Ectodermal cell (in vitro differentiated cells): ENCODE measurements around the gene IFI44L.

ENCODE experiments used
- H3K27ac ChIP-seq: 2 replicates; pipeline ENCODE4 v1.7.0; 2013; ENCODE audit warnings: mild to moderate bottlenecking, low read depth, low read length; ENCODE audit not compliant: insufficient read depth, poor library complexity, severe bottlenecking
- H3K27me3 ChIP-seq: 2 replicates; pipeline ENCODE4 v1.7.0; 2013; ENCODE audit warnings: mild to moderate bottlenecking, low read length; ENCODE audit not compliant: insufficient read depth, control insufficient read depth, poor library complexity, severe bottlenecking
- H3K36me3 ChIP-seq: one replicate; pipeline ENCODE4 v1.7.0; 2013; ENCODE audit warnings: low read length; ENCODE audit not compliant: control insufficient read depth, insufficient read depth
- H3K4me1 ChIP-seq: one replicate; pipeline ENCODE4 v1.7.0; 2013; ENCODE audit warnings: low read length; ENCODE audit not compliant: control insufficient read depth, insufficient read depth
- H3K4me3 ChIP-seq: 2 replicates; pipeline ENCODE4 v1.7.0; 2013; ENCODE audit warnings: low read depth, low read length, control low read depth; ENCODE audit not compliant: insufficient read depth
- H3K9me3 ChIP-seq: 2 replicates; pipeline ENCODE4 v1.7.0; 2013; ENCODE audit warnings: mild to moderate bottlenecking, low read length, moderate library complexity; ENCODE audit not compliant: control insufficient read depth
- whole genome bisulfite sequencing, 2 experiments: methylation state at CpG; one replicate each; pipeline ENCODE4 v1.1.7; 2013; ENCODE audit warnings: missing lambda C conversion rate in 2 of 2; 5-methylcytosine and 5-hydroxymethylcytosine counted together

Gene IFI44L

DNA sequence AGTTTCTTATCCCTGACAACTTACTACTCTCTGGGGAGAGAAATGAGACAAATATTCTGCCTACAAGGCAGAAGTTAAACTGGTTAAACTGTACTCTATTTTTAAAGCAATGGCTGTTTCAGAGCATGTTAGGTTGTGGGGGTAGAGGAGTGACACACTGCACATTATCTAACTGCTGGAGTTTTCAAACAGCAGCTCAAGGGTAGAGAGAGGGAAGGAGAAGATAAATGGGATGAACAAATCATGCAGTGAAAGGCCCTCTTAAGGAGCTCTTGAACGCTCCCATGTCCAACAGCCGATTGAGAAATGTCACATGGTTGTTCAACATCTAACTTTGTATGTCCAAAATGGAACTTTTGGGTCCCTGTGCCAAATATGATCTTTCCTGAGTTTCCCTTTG lies 14.0 kb upstream of the IFI44L start:
- no peak overlapping the region for H3K4me3 ChIP-seq
- no peaks in the 10 kb centered on the region for H3K36me3 ChIP-seq
- no peaks in the 10 kb centered on the region for H3K9me3 ChIP-seq
- WGBS, 2 experiments = 92 to 93% methylated on average over 2 of the region's 2 CpGs
- H3K4me1 ChIP-seq = no peaks in the 10 kb centered on the region
- H3K27me3 ChIP-seq = no peaks in the 10 kb centered on the region
- H3K27ac ChIP-seq = no peak overlapping the region

DNA sequence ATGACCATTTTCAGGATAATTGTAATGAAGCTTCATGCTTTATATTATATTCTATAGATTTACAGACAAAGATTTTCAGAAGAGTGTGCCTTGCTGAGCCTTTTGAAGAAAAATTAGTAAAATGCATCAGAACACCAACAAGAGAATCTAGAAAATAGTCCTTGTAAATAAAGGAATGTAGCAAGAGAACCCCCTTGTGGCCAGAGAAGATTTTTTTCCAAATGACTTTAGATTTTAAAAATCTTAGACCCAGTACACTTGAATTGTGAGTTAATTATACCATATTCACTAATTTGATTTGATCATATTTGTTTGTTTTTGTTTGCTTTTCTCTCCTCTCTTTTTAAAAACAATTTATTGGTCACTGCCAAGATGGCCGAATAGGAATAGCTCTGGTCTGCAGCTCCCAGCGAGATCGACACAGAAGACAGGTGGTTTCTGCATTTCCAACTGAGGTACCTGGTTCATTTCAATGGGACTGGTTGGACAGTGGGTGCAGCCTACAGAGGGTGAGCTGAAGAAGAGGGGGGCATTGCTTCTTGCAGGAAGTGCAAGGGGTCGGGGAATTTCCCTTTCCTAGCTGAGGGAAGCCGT lies 12.8 kb upstream of the IFI44L start:
- Histone ChIP-seq H3K36me3 (no peaks in the 10 kb centered on the region), H3K9me3 (no peaks in the 10 kb centered on the region), H3K27me3 (no peaks in the 10 kb centered on the region), H3K27ac (no peak overlapping the region), H3K4me1 (no peaks in the 10 kb centered on the region), H3K4me3 (no peak overlapping the region)
- WGBS, 2 experiments = 86 to 94% methylated on average over 5 of the region's 5 CpGs

DNA sequence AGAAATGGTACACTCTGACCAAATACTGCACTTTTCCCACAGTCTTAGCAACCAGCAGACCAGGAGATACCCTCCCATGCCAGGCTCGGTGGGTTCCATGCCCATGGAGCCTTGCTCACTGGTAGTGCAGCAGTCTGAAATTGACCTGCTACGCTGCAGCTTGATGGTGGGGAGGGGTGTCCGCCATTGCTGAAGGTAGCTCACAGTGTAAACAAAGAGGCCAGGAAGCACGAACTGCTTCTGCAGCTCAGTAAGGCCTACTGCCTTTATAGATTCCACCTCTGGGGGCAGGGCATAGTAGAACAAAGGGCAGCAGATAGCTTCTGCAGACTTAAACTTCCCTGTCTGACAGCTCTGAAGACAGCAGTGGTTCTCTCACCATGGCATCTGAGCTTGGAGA lies 12.3 kb upstream of the IFI44L start:
- no peaks in the 10 kb centered on the region for H3K27me3 ChIP-seq
- H3K4me3 ChIP-seq = no peak overlapping the region
- no peaks in the 10 kb centered on the region for H3K36me3 ChIP-seq
- H3K4me1 ChIP-seq = no peaks in the 10 kb centered on the region
- WGBS, 2 experiments = 61 to 70% methylated on average over 4 of the region's 4 CpGs
- H3K27ac ChIP-seq = no peak overlapping the region
- H3K9me3 ChIP-seq = no peaks in the 10 kb centered on the region

DNA sequence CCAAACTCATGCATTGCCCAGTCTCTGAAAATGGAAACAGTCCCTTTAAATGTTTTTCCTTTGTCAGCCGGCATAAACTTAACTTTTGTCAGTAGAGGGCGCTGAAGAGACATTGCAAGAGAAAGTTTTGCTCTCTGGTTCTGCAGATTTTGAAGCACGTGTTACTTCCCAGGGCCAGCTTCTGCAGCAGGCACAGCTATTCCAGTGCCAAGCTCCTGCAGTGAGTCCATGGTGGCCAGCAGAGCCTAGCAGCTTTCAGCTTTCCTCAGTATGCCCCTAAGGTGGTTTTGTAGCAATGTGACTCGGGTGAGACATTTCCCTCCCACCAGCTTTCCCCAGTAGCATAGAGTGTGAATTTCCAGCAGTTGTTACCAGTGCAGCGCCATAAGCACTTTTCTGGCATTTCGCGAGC lies 2.6 kb upstream of the IFI44L start:
- no peak overlapping the region for H3K4me3 ChIP-seq
- H3K27ac ChIP-seq = no peak overlapping the region
- no peaks in the 10 kb centered on the region for H3K27me3 ChIP-seq
- WGBS, 2 experiments = 47 to 49% methylated on average over 7 of the region's 7 CpGs
- H3K9me3 ChIP-seq = no peaks in the 10 kb centered on the region
- H3K4me1 ChIP-seq = peaks cover 3% of the 10 kb centered on the region
- no peaks in the 10 kb centered on the region for H3K36me3 ChIP-seq

GRCh38 chr1:78619032-78619431 lies 1.2 kb upstream of the IFI44L start:
- no peaks in the 10 kb centered on the region for H3K9me3 ChIP-seq
- 93% methylated on average over 3 of the region's 3 CpGs for WGBS, 2 experiments
- H3K4me3 ChIP-seq = no peak overlapping the region
- no peaks in the 10 kb centered on the region for H3K27me3 ChIP-seq
- H3K4me1 ChIP-seq = peaks cover 3% of the 10 kb centered on the region
- H3K27ac ChIP-seq = no peak overlapping the region
- H3K36me3 ChIP-seq = no peaks in the 10 kb centered on the region

DNA sequence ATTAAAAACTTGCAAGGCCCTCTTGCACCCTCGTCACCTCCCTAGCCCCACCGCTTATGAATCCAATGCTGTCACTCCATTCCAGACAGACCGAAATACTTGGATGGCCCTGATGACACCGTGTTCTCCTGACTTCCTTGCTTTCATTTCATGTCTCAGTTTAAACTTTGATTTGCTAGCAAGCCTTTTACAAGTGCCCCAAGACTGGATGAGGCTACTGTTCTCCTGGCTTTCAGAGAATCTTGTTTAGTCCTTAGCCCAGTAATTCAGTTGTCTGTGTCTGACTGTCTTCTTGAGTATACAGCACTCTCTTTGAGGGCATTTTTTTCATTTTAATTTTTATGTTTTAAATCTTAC lies 824 bp upstream of the IFI44L start:
- 90 to 92% methylated on average over 4 of the region's 4 CpGs for WGBS, 2 experiments
- Histone ChIP-seq H3K27ac (no peak overlapping the region), H3K9me3 (no peaks in the 10 kb centered on the region), H3K4me1 (peaks cover 3% of the 10 kb centered on the region), H3K27me3 (no peaks in the 10 kb centered on the region), H3K4me3 (no peak overlapping the region), H3K36me3 (no peaks in the 10 kb centered on the region)

DNA sequence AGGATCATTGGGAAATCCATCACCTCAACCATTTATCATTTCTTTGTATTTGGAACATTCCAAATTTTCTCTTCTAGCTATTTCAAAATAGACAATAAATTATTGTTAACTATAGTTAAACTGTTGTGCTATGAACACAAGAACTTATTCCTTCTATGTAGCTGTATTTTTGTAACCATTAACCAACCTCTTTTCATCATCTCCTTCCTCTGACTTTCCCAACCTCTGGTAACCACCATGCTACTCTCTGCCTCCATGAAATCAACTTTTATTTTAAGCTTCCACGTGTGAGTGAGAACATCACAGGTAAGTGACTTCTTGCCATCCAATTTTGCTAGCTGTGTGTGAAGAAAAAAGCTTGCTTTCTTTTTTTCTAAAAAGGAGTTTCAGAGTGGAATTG lies 418 bp downstream of the IFI44L start:
- H3K9me3 ChIP-seq = no peaks in the 10 kb centered on the region
- H3K27me3 ChIP-seq = no peaks in the 10 kb centered on the region
- no peak overlapping the region for H3K4me3 ChIP-seq
- H3K36me3 ChIP-seq = no peaks in the 10 kb centered on the region
- WGBS, 2 experiments = 92 to 94% methylated on average over 1 of the region's 1 CpG
- H3K27ac ChIP-seq = no peak overlapping the region
- H3K4me1 ChIP-seq = peaks cover 3% of the 10 kb centered on the region

- 98 to 99% methylated on average over 4 of the region's 4 CpGs for WGBS, 2 experiments
- H3K27ac ChIP-seq = no peak overlapping the region
- no peak overlapping the region for H3K4me3 ChIP-seq
- no peaks in the 10 kb centered on the region for H3K9me3 ChIP-seq
- no peaks in the 10 kb centered on the region for H3K36me3 ChIP-seq
- no peaks in the 10 kb centered on the region for H3K27me3 ChIP-seq
- H3K4me1 ChIP-seq = peaks cover 3% of the 10 kb centered on the region
Measured at GRCh38 chr1:78622548-78622947, 2.3 kb downstream of the IFI44L start.

GRCh38 chr1:78624035-78624434 lies 3.8 kb downstream of the IFI44L start:
- 88 to 93% methylated on average over 7 of the region's 7 CpGs for WGBS, 2 experiments
- Histone ChIP-seq H3K4me1 (peaks cover 3% of the 10 kb centered on the region), H3K27ac (no peak overlapping the region), H3K9me3 (no peaks in the 10 kb centered on the region), H3K4me3 (no peak overlapping the region), H3K27me3 (no peaks in the 10 kb centered on the region), H3K36me3 (no peaks in the 10 kb centered on the region)

- Histone ChIP-seq H3K27ac (no peak overlapping the region), H3K4me3 (no peak overlapping the region), H3K4me1 (no peaks in the 10 kb centered on the region), H3K36me3 (no peaks in the 10 kb centered on the region), H3K27me3 (no peaks in the 10 kb centered on the region), H3K9me3 (no peaks in the 10 kb centered on the region)
- WGBS, 2 experiments = no CpG with 5 or more reads among the region's 1 CpG
Measured at GRCh38 chr1:78627321-78627720, 7.1 kb downstream of the IFI44L start.

- Histone ChIP-seq H3K27me3 (no peaks in the 10 kb centered on the region), H3K4me1 (no peaks in the 10 kb centered on the region), H3K27ac (no peak overlapping the region), H3K4me3 (no peak overlapping the region), H3K36me3 (no peaks in the 10 kb centered on the region), H3K9me3 (no peaks in the 10 kb centered on the region)
- 69% methylated on average over 2 of the region's 2 CpGs; no CpG with 5 or more reads in 1 of the 2 experiments for WGBS, 2 experiments
Measured at GRCh38 chr1:78630600-78630999, 10.4 kb downstream of the IFI44L start.
